GM23248 (cell line): Measurements from ENCODE around the gene OLFM4.

Source experiments
- EZH2 ChIP-seq: fragments of 200-600 bp; sonication (generic); IDR thresholded peaks from 2 replicates; pipeline ENCODE4 v1.6.1; 2018; ENCODE audit warnings: antibody characterized with exemption, mild to moderate bottlenecking; ENCODE audit not compliant: insufficient read depth, poor library complexity, severe bottlenecking
- EZH2phosphoT487 ChIP-seq: fragments of 200-600 bp; sonication (generic); IDR thresholded peaks from 2 replicates; pipeline ENCODE4 v1.6.1; 2018; ENCODE audit warnings: antibody characterized with exemption, moderate library complexity, mild to moderate bottlenecking, low read depth; ENCODE audit not compliant: insufficient read depth

DNA sequence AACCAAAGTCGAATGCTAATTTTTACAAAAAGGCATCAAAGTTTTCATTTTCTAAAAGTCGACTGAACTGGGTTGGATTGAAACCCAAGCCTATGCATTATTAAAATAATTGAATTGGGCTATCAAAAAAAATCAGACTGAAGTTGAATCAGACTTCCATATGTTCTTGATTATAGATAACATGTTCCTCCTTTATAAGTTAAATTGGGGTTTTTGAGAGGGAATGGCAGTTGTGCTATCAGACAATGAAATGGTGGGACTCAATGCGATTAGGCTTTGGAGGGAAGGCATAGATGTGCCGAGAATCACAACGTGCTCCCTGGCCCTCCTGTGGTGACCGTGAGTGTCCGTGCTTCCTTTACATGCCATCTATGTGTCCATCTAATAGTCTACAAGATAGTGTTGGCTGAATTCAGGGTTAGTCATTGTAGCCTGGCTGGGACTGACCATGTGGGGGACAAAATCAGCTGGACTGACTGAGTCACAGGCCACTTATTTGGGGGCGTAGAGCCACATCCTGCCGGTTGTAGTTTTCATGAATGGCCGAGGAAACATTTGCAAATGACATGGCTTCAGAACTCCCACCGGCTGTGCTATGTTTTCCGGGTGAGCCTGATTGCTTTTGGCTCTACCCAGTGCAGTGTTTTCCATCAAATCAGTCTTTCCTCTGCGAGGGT lies 37.1 kb upstream of the OLFM4 start:
- TF ChIP-seq EZH2 (no peak), EZH2phosphoT487 (no peak)
